Activated CD8-positive, alpha-beta memory T cell treated with anti-CD3 and anti-CD28 coated beads, Interleukin-2, amount 10 ng/mL, durations not matched to agents 7 days and 5 days (primary cell): ENCODE measurements around the gene FAS. TPM values are rescaled to one million over a fixed set of nuclear protein-coding genes. Genes with fewer than 3 reads are reported as not detected.

Experiments
- microRNA-seq: library from miRNA; unstranded; fragments of <30 nt; microRNA quantifications from one replicate; pipeline ENCODE4 v1.2.0, GENCODE V29; 2022
- total RNA-seq, 2 experiments: library from RNA; stranded (reverse); gene quantifications; one replicate each; pipeline ENCODE4 v1.2.3, GENCODE V29; 2021

FAS gene
- total RNA-seq, 2 experiments from 2014 or later: 73.7 to 75.4 TPM

Small RNA genes within 50 kb of the gene (microRNA-seq; reads per million reads assigned to microRNA genes)
- gene MIR4679-1 (not detected), gene MIR4679-2 (not detected)

Other genes with a start within 250 kb of the FAS start
- not detected for gene LIPN, start 230.8 kb upstream of the FAS start, total RNA-seq
- not detected for gene LIPM, start 188.1 kb upstream of the FAS start, total RNA-seq
- under 1 TPM in 1 of 2 experiments, not detected in 1; 0.37 TPM for gene ANKRD22, start 139.0 kb upstream of the FAS start, total RNA-seq
- gene STAMBPL1, start 110.6 kb upstream of the FAS start, total RNA-seq: 10 to 100 TPM; 29.2 to 53.0 TPM
- gene ACTA2, start 38.0 kb upstream of the FAS start, total RNA-seq: 10 to 100 TPM; 28.2 to 34.5 TPM
- gene CH25H, start 216.5 kb downstream of the FAS start, total RNA-seq: not detected